NCI-H187 treated with DMSO at 0.1 percent for 48 hours (cell line): ENCODE results near the gene TCAP.
"Not testable (repeated sequence)": the region's sequence is repeated elsewhere in the genome, so short reads cannot be mapped to it uniquely, and the experiment has no call there.

Source experiments
- DNase-seq: peaks from one replicate; lab custom pipeline; 2025; lab: John Stamatoyannopoulos, UW

TCAP gene

GRCh38 chr17:39684369-39685192, 19.4 kb downstream of the TCAP start:
- no peak for DNase-seq

DNA sequence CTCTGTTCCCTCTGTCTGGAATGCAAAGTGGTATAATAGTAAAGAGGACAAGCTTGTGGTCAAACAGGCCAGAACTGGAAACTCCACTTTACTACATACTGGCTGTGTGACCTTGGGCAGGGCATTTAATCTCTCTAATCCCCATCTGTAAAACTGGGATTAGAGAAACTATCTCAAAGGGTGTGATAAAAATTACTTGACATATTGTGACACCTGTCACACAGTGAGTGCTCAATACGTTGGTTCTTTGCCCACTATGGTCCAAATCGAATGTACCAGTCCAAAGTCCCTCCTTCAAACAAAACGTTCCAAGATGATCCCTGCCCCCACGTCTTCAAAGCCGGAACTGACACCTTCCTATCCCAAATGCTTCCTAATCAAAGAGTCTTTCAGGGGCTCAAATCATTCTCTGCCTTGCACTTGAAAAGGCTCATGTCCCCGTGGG, 22.0 kb downstream of the TCAP start:
- DNase-seq = no peak

DNA sequence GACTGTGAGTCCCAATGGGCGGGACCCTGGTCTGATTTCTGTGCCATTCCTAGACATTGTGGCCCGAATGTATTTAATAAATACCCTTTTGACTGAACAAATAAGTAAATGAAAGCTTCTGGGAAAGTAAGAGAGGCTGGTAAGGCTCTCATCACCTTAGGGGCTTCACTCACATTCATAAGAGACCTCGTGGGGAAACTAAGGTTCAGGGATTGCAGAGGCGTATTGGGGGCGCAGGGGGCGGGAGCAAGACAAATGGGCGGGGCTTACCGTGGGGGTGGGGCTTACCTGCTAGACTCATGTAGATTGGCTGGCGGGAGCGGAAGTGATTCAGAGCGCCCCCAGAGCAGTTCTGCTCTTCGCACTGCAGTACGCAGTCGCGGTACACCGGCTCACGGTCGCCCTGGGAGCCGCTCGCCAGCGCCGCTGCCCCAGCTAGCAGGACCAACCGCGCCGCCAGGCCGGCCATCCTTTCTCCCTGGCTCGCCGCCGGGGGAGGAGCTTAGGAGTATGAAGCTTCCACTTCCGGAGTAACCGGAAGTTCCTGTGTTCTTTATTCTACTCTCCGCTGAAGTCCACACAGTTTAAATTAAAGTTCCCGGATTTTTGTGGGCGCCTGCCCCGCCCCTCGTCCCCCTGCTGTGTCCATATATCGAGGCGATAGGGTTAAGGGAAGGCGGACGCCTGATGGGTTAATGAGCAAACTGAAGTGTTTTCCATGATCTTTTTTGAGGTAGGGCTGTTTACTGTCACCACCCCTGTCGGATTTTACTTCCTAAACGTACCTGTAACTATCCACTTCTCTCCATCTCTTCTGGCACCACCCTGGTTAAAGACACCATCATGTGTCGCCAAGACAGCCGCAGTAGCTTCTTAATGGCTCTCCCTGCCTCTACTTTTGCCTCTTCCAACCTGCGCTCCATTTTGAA, 22.7 kb downstream of the TCAP start, which contains the start of gene PGAP3:
PGAP3 (minus strand) TSS at position 512 of the 929 bp plus-strand sequence; CDS start at position 469, 43 bp downstream.
- DNase-seq = peak; percentile 54

DNA sequence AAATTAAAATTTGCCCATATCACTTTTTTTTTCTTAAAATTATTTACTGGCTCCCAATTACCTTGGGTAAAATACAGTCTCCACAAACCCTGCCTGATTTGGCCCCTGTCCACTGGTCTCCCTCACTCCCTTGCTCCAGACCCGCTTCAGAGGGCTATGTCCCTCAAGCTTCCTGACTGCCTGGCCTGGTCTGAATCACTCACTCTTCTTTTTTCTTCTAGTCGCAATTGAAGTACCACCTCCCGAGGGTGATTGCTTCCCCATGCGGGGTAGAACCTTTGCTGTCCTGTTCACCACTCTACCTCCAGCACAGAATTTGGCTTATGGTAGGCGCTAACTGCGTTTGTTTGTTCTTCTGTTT, 23.3 kb downstream of the TCAP start:
- DNase-seq = no peak

- DNase-seq = no peak
Measured at GRCh38 chr17:39688945-39689344, 23.8 kb downstream of the TCAP start.

DNA sequence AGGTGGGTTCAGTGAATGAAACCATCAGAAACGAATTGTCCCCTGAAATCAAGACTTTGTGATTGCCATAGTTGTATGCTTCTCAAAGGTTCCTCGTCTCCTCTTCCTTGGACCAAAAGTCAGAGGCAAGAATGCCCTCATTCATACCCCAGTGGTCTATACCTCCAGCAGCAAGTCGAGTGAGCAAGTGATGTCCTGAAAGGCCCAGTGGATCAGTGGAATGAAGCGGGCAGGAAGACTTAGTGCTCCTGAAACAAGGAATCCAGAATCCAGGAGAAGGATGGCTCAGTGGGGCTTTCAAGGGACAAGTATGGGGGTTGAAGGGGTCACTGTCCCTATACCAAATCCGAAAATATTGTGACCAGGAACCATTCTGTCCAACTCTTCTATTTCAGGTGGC, 29.4 kb downstream of the TCAP start:
- DNase-seq = no peak

GRCh38 chr17:39695089-39695474, 29.9 kb downstream of the TCAP start:
- no peak for DNase-seq

GRCh38 chr17:39696731-39697130, 31.6 kb downstream of the TCAP start:
- no peak for DNase-seq

DNA sequence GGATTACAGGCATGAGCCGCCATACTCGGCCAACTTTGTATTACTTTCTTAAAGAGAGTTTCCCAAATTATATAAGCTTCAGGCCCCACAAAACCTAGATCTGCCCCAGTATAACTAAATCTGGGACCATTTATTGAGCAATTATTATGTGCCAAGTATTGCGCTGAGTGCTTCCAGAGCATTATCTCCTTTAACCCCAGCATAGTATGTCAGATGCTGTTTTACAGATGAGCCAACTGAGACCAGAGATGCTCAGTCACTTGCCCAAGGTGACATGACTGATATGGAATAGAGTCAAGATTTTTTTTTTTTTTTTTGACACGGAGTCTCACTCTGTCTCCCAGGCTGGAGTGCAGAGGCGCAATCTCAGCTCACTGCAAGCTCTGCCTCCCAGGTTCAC, 32.8 kb downstream of the TCAP start:
- no peak for DNase-seq

- DNase-seq = not testable (repeated sequence)
Measured at GRCh38 chr17:39699157-39699817, 34.1 kb downstream of the TCAP start.

DNA sequence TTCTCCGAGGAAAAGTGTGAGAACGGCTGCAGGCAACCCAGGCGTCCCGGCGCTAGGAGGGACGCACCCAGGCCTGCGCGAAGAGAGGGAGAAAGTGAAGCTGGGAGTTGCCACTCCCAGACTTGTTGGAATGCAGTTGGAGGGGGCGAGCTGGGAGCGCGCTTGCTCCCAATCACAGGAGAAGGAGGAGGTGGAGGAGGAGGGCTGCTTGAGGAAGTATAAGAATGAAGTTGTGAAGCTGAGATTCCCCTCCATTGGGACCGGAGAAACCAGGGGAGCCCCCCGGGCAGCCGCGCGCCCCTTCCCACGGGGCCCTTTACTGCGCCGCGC, 34.6 kb downstream of the TCAP start, which contains the start of gene ERBB2:
ERBB2 (plus strand) TSS at position 247 of the 330 bp plus-strand sequence. CDS start 175 bp downstream, outside the sequence.
- DNase-seq = no peak

DNA sequence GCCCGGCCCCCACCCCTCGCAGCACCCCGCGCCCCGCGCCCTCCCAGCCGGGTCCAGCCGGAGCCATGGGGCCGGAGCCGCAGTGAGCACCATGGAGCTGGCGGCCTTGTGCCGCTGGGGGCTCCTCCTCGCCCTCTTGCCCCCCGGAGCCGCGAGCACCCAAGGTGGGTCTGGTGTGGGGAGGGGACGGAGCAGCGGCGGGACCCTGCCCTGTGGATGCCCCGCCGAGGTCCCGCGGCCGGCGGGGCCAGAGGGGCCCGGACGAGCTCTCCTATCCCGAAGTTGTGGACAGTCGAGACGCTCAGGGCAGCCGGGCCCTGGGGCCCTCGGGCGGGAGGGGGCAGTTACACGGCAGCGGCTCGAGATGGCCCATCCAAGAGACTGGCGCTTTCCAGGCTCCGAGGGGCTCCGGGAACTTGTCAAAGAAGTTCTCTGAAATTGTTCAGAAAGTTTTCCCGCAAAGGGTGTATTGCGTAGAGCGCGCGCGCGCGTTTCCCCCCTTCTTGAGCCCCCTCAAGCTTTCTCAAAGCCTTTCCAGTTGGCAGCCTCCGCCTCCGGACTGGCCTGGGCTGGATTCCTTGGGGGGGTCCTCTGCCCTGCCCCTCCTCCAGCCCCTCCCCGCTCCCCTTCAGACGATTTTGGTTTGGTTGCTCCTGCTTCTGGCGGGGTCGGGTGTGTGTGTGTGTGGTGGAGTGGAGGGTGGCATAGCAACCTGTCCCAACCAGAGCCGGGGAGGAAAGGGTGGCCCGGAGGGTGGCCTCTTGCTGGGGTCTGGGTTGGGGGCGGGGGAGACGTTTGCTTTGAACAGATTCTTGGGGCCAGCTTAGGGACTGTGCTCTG, 35.2 kb downstream of the TCAP start:
- DNase-seq = no peak

GRCh38 chr17:39701012-39701783, 36.0 kb downstream of the TCAP start:
- no peak for DNase-seq

DNA sequence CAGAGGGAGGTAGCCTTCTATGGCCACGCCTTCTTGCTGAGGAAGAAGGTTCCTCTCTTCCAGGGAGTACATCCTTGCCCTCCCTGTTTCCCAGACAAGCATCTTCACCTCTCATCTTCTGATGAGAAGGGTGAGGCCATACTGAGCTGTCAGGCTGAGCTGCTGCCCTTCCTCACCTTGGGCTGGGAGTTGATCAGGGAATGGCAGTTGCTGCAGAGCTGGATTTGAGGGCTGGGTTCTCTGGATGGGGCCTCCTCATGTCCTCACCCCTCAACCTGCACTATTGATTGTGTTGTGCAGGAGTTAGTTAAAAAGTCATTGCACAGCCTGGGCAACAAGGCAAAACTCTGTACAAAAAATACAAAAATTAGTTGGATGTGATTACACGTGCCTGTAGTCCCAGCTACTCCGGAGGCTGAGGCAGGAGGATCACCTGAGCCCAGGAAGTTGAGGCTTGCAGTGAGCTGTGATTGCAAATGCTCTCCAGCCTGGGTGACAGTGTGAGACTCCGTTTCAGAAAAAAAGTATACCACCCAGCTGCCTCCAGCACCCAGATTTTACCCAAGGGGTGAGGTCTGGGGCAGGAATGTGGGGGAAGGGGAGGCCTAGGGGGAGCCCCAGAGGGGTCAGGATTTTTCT, 36.8 kb downstream of the TCAP start:
- DNase-seq = no peak

- DNase-seq = no peak
Measured at GRCh38 chr17:39702901-39703893, 38.0 kb downstream of the TCAP start.

- DNase-seq = no peak
Measured at GRCh38 chr17:39703913-39704312, 38.8 kb downstream of the TCAP start.

DNA sequence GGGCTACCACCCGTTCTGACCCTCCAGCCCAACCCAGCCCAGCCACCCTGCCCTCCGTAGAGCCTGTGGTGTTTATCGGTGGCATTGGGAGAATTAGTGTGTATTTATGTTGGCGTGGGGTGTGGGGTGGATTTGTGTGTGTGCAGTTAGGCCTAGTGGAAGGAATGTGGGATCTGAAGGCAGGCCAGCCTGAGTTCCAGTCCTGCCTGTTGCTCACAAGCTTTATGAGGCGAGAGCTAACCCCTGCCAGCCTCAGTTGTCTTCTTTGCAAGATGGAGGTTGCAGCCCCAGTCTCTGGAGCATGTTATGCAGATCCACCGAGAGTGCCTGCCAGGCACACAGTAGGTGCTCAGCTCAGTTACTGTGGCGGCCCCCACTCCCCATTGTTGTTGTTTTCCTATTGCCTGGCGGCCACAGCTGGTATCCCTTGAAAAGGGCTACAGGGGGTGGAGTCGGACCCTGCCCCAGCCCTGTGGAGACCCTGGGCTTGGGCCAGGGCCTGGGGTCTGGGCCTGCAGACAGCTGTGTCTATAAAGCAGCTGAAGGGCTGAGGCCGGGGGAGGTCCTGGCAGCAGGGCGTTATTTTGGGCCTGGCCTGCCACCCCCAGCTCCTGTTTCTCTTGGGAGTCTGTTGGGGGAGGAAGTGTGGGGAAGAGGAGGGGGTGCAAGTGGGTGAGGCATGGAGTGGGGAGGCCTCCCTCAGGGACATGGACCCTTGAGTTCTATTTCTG, 39.8 kb downstream of the TCAP start:
- DNase-seq = no peak

DNA sequence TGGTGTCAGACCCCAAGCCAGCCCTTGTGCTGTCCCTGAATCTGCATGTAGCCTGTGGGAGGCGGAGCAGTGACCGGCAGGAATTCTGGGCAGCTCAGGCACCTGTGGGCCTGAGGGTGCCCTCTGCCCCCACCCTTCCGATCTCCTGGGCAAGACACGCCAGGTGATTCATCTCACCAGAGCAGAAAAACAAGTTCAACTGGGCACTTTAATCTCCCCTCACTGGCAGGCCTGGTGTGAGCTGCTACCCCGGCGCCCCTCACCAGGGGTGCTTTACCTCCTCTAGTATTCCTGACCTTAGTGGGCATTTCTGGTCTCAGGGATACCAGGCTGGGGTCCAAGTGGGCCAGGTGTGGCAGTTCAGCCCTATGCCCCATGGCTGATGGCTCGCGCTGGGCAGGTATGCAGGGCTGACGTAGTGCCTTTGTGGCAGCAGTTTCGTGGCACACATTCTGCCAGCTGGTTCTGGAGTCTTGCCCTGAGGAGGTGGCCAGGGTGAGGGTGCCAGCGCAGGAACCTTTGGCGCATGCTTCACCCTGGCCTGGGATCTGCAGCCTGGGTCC, 40.7 kb downstream of the TCAP start:
- no peak for DNase-seq
